Astrocyte of the hippocampus (primary cell): ENCODE measurements around the gene RUNX1.
"Not testable (repeated sequence)": the region's sequence is repeated elsewhere in the genome, so short reads cannot be mapped to it uniquely, and the experiment has no call there.

Source experiments
- DNase-seq: peaks from one replicate; pipeline ENCODE4 v3.0.0; 2011; ENCODE audit warnings: low read depth, low spot score

The RUNX1 gene

GRCh38 chr21:34970566-34970965 is 78.5 kb downstream of the RUNX1 start:
- DNase-seq = no peak

- DNase-seq = no peak
Measured at GRCh38 chr21:34970167-34970500, 79.0 kb downstream of the RUNX1 start.

- DNase-seq = no peak
Measured at GRCh38 chr21:34969423-34970166, 79.5 kb downstream of the RUNX1 start.

GRCh38 chr21:34968414-34969333 is 80.4 kb downstream of the RUNX1 start:
- no peak for DNase-seq

GRCh38 chr21:34967509-34968289 is 81.4 kb downstream of the RUNX1 start:
- DNase-seq = peak; percentile 28

- not testable (repeated sequence) for DNase-seq
Measured at GRCh38 chr21:34966881-34967280, 82.2 kb downstream of the RUNX1 start.

GRCh38 chr21:34965200-34966174 is 83.6 kb downstream of the RUNX1 start:
- DNase-seq = peak; percentile 45

- no peak for DNase-seq
Measured at GRCh38 chr21:34962586-34963222, 86.4 kb downstream of the RUNX1 start.

GRCh38 chr21:34962136-34962535 is 87.0 kb downstream of the RUNX1 start:
- DNase-seq = no peak

- DNase-seq = no peak
Measured at GRCh38 chr21:34960687-34961086, 88.4 kb downstream of the RUNX1 start.

GRCh38 chr21:34959607-34960006 is 89.5 kb downstream of the RUNX1 start:
- no peak for DNase-seq

- no peak for DNase-seq
Measured at GRCh38 chr21:34958040-34958439, 91.1 kb downstream of the RUNX1 start.

GRCh38 chr21:34956416-34957316 is 92.4 kb downstream of the RUNX1 start:
- DNase-seq = no peak

GRCh38 chr21:34953950-34954349 is 95.2 kb downstream of the RUNX1 start:
- DNase-seq = no peak

GRCh38 chr21:34952701-34953100 is 96.4 kb downstream of the RUNX1 start:
- DNase-seq = no peak

- not testable (repeated sequence) for DNase-seq
Measured at GRCh38 chr21:34951868-34952267, 97.2 kb downstream of the RUNX1 start.

GRCh38 chr21:34950980-34951379 is 98.1 kb downstream of the RUNX1 start:
- peak; percentile 33 for DNase-seq

- DNase-seq = no peak
Measured at GRCh38 chr21:34949499-34949898, 99.6 kb downstream of the RUNX1 start.

- DNase-seq = no peak
Measured at GRCh38 chr21:34949030-34949429, 100.1 kb downstream of the RUNX1 start.
